ENCODE data around the gene SH3GL1.

GRCh38 chr19:4446704-4447200 is 46.4 kb upstream of the SH3GL1 start:
- TF ChIP-seq USF2 (IDR thresholded peaks at IDR 0.05) (no peak), ELK1 (IDR thresholded peaks at IDR 0.05; ENCODE audit: low read depth, low read length) (no peak), CTCF (IDR thresholded peaks at IDR 0.05) (no peak), CBX8 (IDR thresholded peaks at IDR 0.05) (no peak), FOSL2 (IDR thresholded peaks at IDR 0.05) (no peak), FOSL2 (CRISPR knock-in tag; IDR thresholded peaks at IDR 0.05) (no peak), HDAC2 (IDR thresholded peaks at IDR 0.05) (no peak)
